Adrenal gland (tissue), 12 donors: ENCODE data around the gene RPS2. TPM values are rescaled to one million over a fixed set of nuclear protein-coding genes. Genes with fewer than 3 reads are reported as not detected.

Source experiments
- DNase-seq, 7 donors: peaks; one replicate each; pipeline ENCODE4 v3.0.0-alpha.2; 2019 to 2020
- H3K27ac ChIP-seq, 5 donors: fragments of 200-600 bp; sonication (generic) in 4 of 5; 1 replicate in 3 of 5; 2 replicates in 2 of 5; pipeline versions ENCODE4 v1.5.1 to v1.8.0; 2016 to 2020; ENCODE audit warnings: mild to moderate bottlenecking in 1 of 5
- H3K27me3 ChIP-seq: fragments of 200-600 bp; 2 replicates; pipeline ENCODE4 v1.8.0; 2021
- H3K36me3 ChIP-seq, 2 donors: fragments of 200-600 bp; replicated peaks in 1 of 2; 1 replicate in 1 of 2; 2 replicates in 1 of 2; pipeline versions ENCODE4 v1.5.1 to v1.8.0; 2018 to 2022
- H3K4me1 ChIP-seq, 2 donors: fragments of 200-600 bp; replicated peaks in 1 of 2; 1 replicate in 1 of 2; 2 replicates in 1 of 2; pipeline versions ENCODE4 v1.5.1 to v1.8.0; 2018 to 2021
- H3K4me3 ChIP-seq, 4 donors: fragments of 200-600 bp; sonication (generic) in 3 of 4; one replicate each; pipeline ENCODE4 v1.5.1; 2016 to 2018
- H3K9me3 ChIP-seq, 3 donors: fragments of 200-600 bp; sonication (generic) in 1 of 3; replicated peaks in 1 of 3; 1 replicate in 2 of 3; 2 replicates in 1 of 3; pipeline versions ENCODE4 v1.5.1 to v1.8.0; 2016 to 2021
- CTCF ChIP-seq, 6 experiments: fragments of 450-650 bp in 4 of 6; fragments of 200-600 bp in 2 of 6; sonication (generic) in 1 of 6; IDR thresholded peaks; 1 replicate in 5 of 6; 2 replicates in 1 of 6; pipeline versions ENCODE4 v1.5.1 to v1.8.0; 2016 to 2021; ENCODE audit warnings: antibody characterized with exemption in 6 of 6, mild to moderate bottlenecking in 2 of 6, moderate library complexity in 1 of 6
- POLR2A ChIP-seq, 2 donors: fragments of 450-650 bp; IDR thresholded peaks; one replicate each; pipeline ENCODE4 v1.6.1; 2017; ENCODE audit warnings: antibody characterized with exemption in 2 of 2, mild to moderate bottlenecking in 2 of 2, moderate library complexity in 1 of 2
- WGBS, 4 donors: extraction: QIAGEN DNeasy Blood & Tissue Kit in 2 of 4; methylation state at CpG; one replicate each; pipeline versions ENCODE4 v1.1.5 to v1.1.7; 2013 to 2017; 5-methylcytosine and 5-hydroxymethylcytosine counted together
- intact Hi-C, 2 donors: fragments of 100-400 bp; cut with DNase I; formaldehyde crosslinking; loops; one replicate each; pipeline versions ENCODE4 v1.14.1 to v1.15.0; 2022 to 2023
- polyA plus RNA-seq, 3 donors: library from polyadenylated mRNA; stranded (reverse); fragments of 200-250 nt in 2 of 3; fragments of 350-450 nt in 1 of 3; fragmentation: Illumina TruSeq in 1 of 3; extraction: RNeasy Lipid Tissue Mini Kit (QIAGEN cat#74804) in 1 of 3; gene quantifications; one replicate each; pipeline ENCODE4 v1.2.3, GENCODE V29; 2013 to 2014
- total RNA-seq, 9 donors: library from RNA; depleted of rRNA in 4 of 9; stranded (reverse); fragments of >200 nt in 4 of 9; fragments of 120-200 nt in 1 of 9; fragmentation: NEBNext Ultra II Directional in 1 of 9; extraction: Animal tissue kit (Norgen Biotek cat#: 25700) in 1 of 9; gene quantifications; one replicate each; pipeline versions ENCODE4 v1.1.0 to v1.2.4, GENCODE V29; 2013 to 2023
- donor health status: healthy with polysubstance abuse.
- donor health status: Bipolar disorder and iron deficiency.
- donor health status: DM: yes; HTN: yes; CAD: no.
- donor health status: DM: no; HTN: no; CAD: no.
- donor health status: DM: no; HTN: no; CAD: no.
- donor health status: DM: yes; HTN: yes; CAD: no.

The RPS2 gene
- total and polyA plus RNA-seq, 12 donors = 1,045 to 4,016 (median 1,739) TPM

GRCh38 chr16:2001456-2002355, 37.1 kb upstream of the RPS2 start:
- WGBS, 4 donors = 93 to 97% (median 96%) methylated on average over 33 to 53 of the region's 53 CpGs
- peaks cover 0 to 41% of the 10 kb centered on the region in 2 donors for H3K4me1 ChIP-seq
- no peaks in the 10 kb centered on the region for H3K9me3 ChIP-seq
- TF ChIP-seq POLR2A (IDR thresholded peaks at IDR 0.05) (no peak), CTCF (IDR thresholded peaks at IDR 0.05) (no peak)
- no peak overlapping the region for H3K27ac ChIP-seq
- H3K4me3 ChIP-seq = no peak overlapping the region
- peaks cover 0 to 57% of the 10 kb centered on the region in 2 donors for H3K36me3 ChIP-seq
- intact Hi-C loops = no loop called here
- no peaks in the 10 kb centered on the region for H3K27me3 ChIP-seq
- DNase-seq = no peak

GRCh38 chr16:2001035-2001434, 36.4 kb upstream of the RPS2 start:
- Histone ChIP-seq H3K4me3 (no peak overlapping the region), H3K4me1 (peaks cover 0 to 43% of the 10 kb centered on the region in 2 donors), H3K36me3 (peaks cover 0 to 57% of the 10 kb centered on the region in 2 donors), H3K9me3 (no peaks in the 10 kb centered on the region), H3K27me3 (no peaks in the 10 kb centered on the region), H3K27ac (no peak overlapping the region)
- TF ChIP-seq CTCF (IDR thresholded peaks at IDR 0.05) = no peak
- no peak for TF ChIP-seq POLR2A (IDR thresholded peaks at IDR 0.05)
- intact Hi-C loops = no loop called here
- WGBS, 4 donors = 92 to 95% (median 95%) methylated on average over 7 to 19 of the region's 19 CpGs
- no peak for DNase-seq

GRCh38 chr16:1999866-2000514, 35.4 kb upstream of the RPS2 start:
- no peak for DNase-seq
- Histone ChIP-seq H3K27ac (peak overlapping the region in 1 of 5 donors; percentile 76), H3K36me3 (peaks cover 0 to 57% of the 10 kb centered on the region in 2 donors), H3K9me3 (no peaks in the 10 kb centered on the region), H3K27me3 (no peaks in the 10 kb centered on the region), H3K4me1 (peaks cover 0 to 36% of the 10 kb centered on the region in 2 donors), H3K4me3 (no peak overlapping the region)
- no peak for TF ChIP-seq POLR2A (IDR thresholded peaks at IDR 0.05)
- 82 to 90% (median 89%) methylated on average over 16 to 28 of the region's 28 CpGs for WGBS, 4 donors
- intact Hi-C loops = no loop called here

GRCh38 chr16:1998852-1999801, 34.5 kb upstream of the RPS2 start:
- TF ChIP-seq POLR2A (IDR thresholded peaks at IDR 0.05) = no peak
- TF ChIP-seq CTCF (IDR thresholded peaks at IDR 0.05) = no peak
- Histone ChIP-seq H3K9me3 (no peaks in the 10 kb centered on the region), H3K36me3 (peaks cover 0 to 57% of the 10 kb centered on the region in 2 donors), H3K4me1 (peaks cover 0 to 28% of the 10 kb centered on the region in 2 donors), H3K27ac (peak overlapping the region in 1 of 5 donors; percentile 76), H3K27me3 (no peaks in the 10 kb centered on the region), H3K4me3 (no peak overlapping the region)
- no peak for DNase-seq
- WGBS, 4 donors = 93 to 94% (median 94%) methylated on average over 7 to 39 of the region's 39 CpGs
- intact Hi-C loops = no loop called here
